Measurements from ENCODE around the gene SP140. TPM values are rescaled to one million over a fixed set of nuclear protein-coding genes. Genes with fewer than 3 reads are reported as not detected.

Gene SP140
- total and polyA plus RNA-seq, 2 experiments from 2014 or later = 0.24 to 0.70 TPM

- Histone ChIP-seq H3K9me2 (ENCODE audit: insufficient read depth) (no peaks in the 10 kb centered on the region), H3K4me2 (no peak overlapping the region), H4K20me1 (replicated peaks; ENCODE audit: insufficient read depth) (no peaks in the 10 kb centered on the region), H3K4me3 (no peak overlapping the region), H3K36me3 (ENCODE audit: insufficient read depth) (no peaks in the 10 kb centered on the region), H2AFZ (peak overlapping the region; percentile 54; the same call in 1 of the 2 replicates), H3K27ac (ENCODE audit: low read depth) (peak overlapping the region; percentile 46), H3F3A (replicated peaks; ENCODE audit: low read depth) (no peaks in the 10 kb centered on the region), H3K79me2 (replicated peaks; ENCODE audit: insufficient read depth) (no peaks in the 10 kb centered on the region), H3K27me3 (ENCODE audit: insufficient read depth) (no peaks in the 10 kb centered on the region), H3K4me1 (ENCODE audit: insufficient read depth) (0 out of 2 replicates have a peak, but pooled peaks cover 8% of the 10 kb centered on the region)
- peak; percentile 36; the same call in 1 of the 3 replicates for ATAC-seq
- Mint-ChIP-seq H3K27me3 (ENCODE audit: insufficient read depth, low read depth, poor library complexity) (peaks cover 3% of the 10 kb centered on the region), H3K4me1 (peaks cover 9% of the 10 kb centered on the region; the same call in 2 of the 3 replicates), H3K27ac (peak overlapping the region; percentile 92), H3K9me3 (peaks cover 19% of the 10 kb centered on the region), H3K4me3 (no peak overlapping the region), H3K36me3 (ENCODE audit: low read depth) (peaks cover 17% of the 10 kb centered on the region)
- TF ChIP-seq EZH2 (IDR thresholded peaks at IDR 0.05; ENCODE audit: low read depth, unreplicated experiment) (no peak), ZNF462 (CRISPR knock-in tag; IDR thresholded peaks at IDR 0.05) (no peak)
- TF ChIP-seq, protein P1, sequence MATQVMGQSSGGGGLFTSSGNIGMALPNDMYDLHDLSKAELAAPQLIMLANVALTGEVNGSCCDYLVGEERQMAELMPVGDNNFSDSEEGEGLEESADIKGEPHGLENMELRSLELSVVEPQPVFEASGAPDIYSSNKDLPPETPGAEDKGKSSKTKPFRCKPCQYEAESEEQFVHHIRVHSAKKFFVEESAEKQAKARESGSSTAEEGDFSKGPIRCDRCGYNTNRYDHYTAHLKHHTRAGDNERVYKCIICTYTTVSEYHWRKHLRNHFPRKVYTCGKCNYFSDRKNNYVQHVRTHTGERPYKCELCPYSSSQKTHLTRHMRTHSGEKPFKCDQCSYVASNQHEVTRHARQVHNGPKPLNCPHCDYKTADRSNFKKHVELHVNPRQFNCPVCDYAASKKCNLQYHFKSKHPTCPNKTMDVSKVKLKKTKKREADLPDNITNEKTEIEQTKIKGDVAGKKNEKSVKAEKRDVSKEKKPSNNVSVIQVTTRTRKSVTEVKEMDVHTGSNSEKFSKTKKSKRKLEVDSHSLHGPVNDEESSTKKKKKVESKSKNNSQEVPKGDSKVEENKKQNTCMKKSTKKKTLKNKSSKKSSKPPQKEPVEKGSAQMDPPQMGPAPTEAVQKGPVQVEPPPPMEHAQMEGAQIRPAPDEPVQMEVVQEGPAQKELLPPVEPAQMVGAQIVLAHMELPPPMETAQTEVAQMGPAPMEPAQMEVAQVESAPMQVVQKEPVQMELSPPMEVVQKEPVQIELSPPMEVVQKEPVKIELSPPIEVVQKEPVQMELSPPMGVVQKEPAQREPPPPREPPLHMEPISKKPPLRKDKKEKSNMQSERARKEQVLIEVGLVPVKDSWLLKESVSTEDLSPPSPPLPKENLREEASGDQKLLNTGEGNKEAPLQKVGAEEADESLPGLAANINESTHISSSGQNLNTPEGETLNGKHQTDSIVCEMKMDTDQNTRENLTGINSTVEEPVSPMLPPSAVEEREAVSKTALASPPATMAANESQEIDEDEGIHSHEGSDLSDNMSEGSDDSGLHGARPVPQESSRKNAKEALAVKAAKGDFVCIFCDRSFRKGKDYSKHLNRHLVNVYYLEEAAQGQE (IDR thresholded peaks at IDR 0.05; ENCODE audit: unreplicated experiment) = no peak
- TF ChIP-seq, protein P2, sequence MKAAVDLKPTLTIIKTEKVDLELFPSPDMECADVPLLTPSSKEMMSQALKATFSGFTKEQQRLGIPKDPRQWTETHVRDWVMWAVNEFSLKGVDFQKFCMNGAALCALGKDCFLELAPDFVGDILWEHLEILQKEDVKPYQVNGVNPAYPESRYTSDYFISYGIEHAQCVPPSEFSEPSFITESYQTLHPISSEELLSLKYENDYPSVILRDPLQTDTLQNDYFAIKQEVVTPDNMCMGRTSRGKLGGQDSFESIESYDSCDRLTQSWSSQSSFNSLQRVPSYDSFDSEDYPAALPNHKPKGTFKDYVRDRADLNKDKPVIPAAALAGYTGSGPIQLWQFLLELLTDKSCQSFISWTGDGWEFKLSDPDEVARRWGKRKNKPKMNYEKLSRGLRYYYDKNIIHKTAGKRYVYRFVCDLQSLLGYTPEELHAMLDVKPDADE (IDR thresholded peaks at IDR 0.05) = 0 out of 2 replicates have a peak, but pooled peaks have one; percentile 21
- DNase-seq (ENCODE audit: low spot score) = peak; percentile 53
These were observed 4.6 kb downstream of the SP140 start for GRCh38 chr2:230230087-230230486.

Measured in GM23338 (cell line).